Posterior cingulate gyrus (tissue), 11 donors: Measurements from ENCODE around the gene C22orf31.
A peak's percentile ranks its signal among the peaks of the same experiment; 100 is the strongest.

Experiments used
- DNase-seq, 10 donors: peaks; one replicate each; pipeline versions ENCODE4 v3.0.0 to v3.0.0-alpha.2; 2020 to 2021; ENCODE audit warnings: mixed read lengths in 3 of 10
- intact Hi-C: fragments of 100-400 bp; cut with DNase I; formaldehyde crosslinking; loops from one replicate; pipeline ENCODE4 v1.15.1; 2023

Gene C22orf31

GRCh38 chr22:29031227-29032011, 30.2 kb downstream of the C22orf31 start:
- intact Hi-C loops = no loop called here
- peak in 1 of 10 donors; percentile 48 for DNase-seq

DNA sequence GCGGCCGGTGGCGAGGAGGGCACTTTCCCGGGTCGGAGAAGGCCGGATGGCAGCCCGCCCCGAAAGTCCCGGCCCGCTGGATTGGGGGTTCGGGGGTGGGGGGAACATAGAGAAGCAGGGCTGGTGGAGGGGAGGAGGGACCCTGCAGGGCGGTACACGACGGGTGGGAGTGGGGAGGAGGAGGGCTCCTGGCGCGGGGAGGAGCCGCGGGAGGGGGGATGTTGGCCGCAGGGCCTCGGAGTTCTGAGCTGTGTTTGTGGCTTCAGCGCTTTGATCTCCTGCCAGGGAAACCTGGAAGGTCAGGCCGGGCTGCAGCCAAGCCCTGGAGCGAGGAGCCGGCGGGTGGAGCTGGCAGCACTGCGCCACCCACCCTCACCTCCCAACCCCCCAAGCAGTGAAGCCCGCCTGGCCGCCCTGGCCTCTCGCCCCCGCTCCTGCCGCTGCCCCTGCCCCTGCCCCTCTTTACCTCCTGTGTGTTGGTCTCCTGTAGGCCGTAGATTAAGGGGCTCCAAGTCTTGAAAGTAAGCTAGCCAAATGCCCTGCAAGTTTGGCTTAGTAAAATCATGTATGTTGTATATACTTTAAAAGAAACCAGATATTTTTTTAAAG, 30.9 kb downstream of the C22orf31 start:
- DNase-seq = peak in 7 of 10 donors; percentile 26 to 90 (median 52)
- intact Hi-C loops = no loop called here

DNA sequence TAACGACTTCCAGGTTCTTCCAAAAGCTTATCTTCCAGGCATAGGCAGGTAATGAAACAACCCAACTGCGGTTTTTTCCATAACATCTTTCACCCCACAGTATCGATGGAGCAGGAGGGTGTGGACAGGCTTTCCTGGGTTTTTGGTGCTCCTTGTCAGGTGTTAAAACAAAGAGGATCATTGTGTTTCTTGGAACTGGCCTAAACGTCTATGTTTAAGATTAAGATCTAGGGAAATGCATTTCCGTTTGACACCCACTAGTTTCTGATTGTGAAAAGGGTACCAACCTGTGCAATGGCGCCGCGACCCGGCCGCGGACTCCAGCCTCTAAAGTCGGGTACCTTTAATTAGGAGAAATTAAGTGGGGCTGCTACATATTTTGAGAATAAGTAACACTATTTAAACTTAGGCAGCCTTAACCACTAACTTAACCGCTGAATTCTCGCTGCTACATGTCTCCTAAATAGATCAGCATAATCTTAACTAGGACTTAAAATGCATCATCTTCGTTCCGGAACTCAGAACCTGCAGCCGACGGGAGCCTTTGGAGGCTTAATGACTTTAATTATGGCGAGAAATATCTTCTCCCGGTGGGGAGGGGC, 31.5 kb downstream of the C22orf31 start:
- no peak for DNase-seq
- intact Hi-C loops = no loop called here

- DNase-seq = no peak
- intact Hi-C loops = no loop called here
These were observed 32.2 kb downstream of the C22orf31 start for GRCh38 chr22:29029202-29030000.

DNA sequence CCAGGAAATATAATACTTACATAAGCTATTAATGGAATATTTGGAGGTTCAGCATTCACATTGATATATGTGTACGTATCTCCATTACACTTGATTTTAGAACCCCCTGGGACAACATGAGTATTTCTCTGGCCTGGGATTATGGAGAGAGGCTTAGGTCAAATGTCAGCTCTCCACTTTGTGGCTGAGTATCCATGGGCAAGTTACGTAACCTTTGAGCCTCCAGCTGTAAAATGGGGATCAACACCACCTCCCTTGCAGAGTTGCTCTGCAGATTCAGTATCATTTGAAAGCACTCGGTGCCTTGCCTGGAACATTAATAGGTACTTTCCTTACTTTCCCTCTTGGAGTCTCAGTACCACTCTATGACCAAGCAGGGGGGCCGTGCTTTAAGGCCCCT, 33.2 kb downstream of the C22orf31 start:
- intact Hi-C loops = no loop called here
- DNase-seq = no peak

DNA sequence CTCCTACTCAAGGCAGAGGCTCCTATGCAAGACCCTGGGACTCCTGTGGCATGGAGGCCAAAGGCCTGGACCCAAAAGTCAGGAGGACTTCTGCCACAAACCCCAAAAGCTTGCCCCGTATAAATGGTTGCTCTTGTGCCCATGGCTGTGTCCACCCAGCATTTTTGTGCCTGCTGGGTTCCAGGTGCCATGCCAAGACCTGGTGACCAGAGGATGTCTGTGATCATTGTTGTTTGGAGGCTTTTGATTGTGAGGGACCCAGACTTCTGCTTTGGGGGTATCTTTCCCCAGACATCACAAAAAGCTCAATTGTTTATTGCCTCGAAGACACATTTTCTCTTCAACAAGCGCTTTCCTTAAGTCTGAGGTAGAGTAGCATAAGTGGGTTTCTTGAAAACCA, 35.1 kb downstream of the C22orf31 start:
- intact Hi-C loops = no loop called here
- DNase-seq = no peak

DNA sequence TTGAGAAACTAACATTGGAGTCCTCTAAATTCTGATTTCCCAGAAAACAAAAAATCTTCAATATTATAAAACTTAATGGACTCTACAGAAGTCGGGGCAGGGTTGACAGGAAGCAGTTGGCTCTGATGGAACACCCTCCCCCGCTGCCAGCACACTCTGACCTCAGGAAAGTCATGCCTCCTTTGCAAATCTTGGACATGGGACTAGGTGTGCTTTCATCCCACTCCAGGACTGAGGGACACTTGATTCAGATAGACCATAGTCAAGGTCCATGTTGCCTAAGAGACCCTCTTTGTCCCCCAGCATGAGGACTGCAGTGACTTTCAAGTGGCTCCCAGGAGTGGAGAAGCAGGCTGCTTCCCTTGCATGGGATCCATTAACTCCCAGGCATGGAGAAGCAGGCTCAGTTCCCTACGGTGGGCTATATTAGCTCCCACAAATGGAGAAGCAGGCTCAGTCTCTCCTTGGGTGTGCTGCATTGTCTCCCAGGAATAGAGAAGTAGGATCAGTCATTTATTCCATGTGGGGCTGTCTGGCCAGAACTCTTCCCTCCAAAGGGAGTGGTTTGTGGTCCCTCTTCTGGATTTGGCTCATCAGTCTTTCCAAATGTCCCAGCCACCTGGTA, 38.3 kb downstream of the C22orf31 start:
- DNase-seq = no peak
- intact Hi-C loops = no loop called here

GRCh38 chr22:29022101-29022817, 39.4 kb downstream of the C22orf31 start:
- no peak for DNase-seq
- intact Hi-C loops = no loop called here

GRCh38 chr22:29018293-29019189, 43.1 kb downstream of the C22orf31 start:
- intact Hi-C loops = no loop called here

DNA sequence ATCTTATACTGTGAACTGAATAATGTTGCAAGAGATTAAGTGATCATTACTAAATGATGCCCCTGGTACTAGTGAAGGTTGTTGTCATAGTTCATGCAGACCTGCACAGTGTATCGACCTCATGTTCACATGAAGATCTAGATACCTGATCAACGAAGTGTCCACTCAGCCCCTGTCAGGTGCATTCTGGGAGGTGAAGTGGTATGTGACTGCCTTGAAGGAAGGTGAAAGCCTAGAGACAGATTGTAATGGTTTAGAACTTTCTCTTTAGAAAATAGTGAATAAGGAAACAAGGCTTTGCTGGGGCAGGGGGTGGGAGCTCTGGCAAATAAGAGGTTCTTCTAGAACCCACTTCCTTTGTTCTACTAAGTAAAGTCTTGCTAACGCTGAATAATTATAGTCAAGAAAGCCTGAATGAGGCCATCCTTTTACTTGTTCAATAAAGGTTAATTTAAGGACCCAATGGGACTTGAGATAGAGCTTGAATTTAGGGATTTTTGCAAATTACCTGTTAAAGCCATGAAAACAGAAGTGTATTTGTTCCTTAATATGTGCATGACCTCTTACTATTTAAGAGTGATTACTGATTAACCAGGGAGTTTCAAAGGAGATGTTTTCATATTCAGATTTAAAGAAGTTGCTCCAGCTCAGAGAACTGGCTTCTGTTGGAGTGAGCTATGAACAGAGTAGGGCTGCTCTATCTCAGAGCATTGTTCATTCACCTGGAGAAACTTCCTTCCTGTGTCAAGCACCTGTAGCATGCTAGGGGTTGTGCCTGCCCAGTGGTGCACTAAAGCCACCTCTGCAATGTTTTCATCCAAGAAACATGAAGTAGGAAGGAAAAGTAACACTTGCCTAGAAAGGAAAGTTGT, 45.3 kb downstream of the C22orf31 start:
- intact Hi-C loops = no loop called here
- no peak for DNase-seq

More at GRCh38 chr22:29018293-29019189, 43.1 kb downstream of the C22orf31 start:
- DNase-seq = no peak

- intact Hi-C loops = no loop called here
- DNase-seq = no peak
These were observed 46.9 kb downstream of the C22orf31 start for GRCh38 chr22:29014773-29015172.

DNA sequence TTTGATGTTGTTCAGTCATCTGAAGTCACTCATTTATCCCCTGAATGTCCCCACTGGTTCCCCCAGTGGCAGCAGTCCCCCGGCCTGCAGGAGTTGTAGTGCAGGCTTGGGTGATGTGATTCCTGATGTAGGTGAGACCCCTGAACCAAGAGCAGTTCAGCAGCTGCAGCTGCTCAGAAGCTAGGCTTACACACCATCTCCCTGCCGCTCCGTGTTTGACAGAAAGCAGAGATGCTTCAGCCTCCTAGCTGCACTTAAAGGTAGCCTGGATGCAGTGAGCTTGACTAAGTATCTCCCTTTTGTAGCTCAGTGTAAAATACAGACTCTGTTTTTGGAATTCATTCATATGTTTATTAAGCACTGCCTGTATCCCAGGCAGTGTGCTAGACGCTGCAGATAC, 47.3 kb downstream of the C22orf31 start:
- DNase-seq = no peak
- intact Hi-C loops = no loop called here

GRCh38 chr22:29012952-29013351, 48.7 kb downstream of the C22orf31 start:
- no peak for DNase-seq
- intact Hi-C loops = no loop called here

DNA sequence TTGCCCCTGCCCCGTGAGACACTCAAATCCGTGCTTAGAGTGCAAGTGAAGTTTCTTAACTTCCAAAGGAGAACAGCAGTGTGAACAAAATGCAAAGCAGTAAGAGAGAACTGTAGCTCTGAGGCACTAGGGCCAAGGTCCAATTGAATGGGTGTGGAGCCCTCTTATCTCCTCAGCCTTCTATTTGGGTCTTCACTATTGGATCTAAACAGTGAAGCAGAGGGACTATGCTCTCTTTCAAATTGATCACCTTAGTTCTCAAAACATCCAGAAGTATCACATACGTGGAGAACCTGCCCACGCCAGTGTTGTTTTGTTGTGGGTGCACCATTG, 49.6 kb downstream of the C22orf31 start:
- no peak for DNase-seq
- intact Hi-C loops = no loop called here

DNA sequence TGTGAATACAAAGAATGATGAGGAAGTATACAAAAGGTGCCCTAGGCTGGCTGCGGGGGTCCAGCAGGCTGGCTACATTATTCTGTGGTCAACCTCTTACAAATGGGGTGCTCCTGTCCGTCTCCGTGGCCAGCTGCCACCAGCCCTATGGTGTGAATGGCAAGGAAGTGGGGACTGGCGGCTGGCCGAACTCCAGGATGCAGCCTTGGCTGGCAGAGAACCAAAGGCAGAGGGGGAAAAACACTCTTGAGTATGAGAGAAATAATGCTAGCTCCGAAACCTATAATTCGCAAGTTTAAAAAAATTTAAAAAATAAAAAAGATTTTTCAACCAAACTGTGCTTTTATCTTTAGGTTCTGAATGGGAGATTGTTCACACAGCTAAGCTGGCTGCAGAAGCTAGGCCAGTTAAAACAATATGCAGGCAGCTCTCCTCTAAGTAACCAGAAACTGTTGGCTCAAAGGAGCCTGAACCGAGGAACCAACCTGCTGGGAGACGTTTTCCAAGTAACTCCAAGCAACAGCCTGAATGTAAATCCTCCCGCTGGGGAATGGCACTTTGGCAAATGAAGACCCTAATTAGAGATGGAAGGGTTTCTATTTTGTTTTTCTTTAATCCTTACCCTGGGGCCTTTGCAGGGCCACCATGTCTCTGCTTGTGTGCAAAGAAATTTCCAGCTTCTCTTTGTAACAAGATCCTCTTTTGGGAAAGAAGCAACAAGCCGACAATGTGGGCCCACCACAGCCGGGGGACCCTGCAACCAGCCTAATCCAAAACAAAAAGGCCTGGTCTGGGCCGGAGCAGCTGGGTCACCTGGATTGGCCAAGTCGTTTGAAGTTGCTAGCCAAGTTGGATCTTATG, 50.2 kb downstream of the C22orf31 start:
- intact Hi-C loops = no loop called here
- peak in 8 of 10 donors; percentile 23 to 89 (median 55) for DNase-seq

- intact Hi-C loops = no loop called here
- DNase-seq = no peak
These were observed 52.5 kb downstream of the C22orf31 start for GRCh38 chr22:29009148-29009547.
